ENCODE results near the gene MSL1.

GRCh38 chr17:40178660-40179059 is 56.9 kb downstream of the MSL1 start:
- TF ChIP-seq CTCF (IDR thresholded peaks at IDR 0.05; ENCODE audit: poor library complexity, severe bottlenecking) (no peak), RAD21 (conservative IDR thresholded peaks at IDR 0.05) (no peak), EZH2 (IDR thresholded peaks at IDR 0.05; ENCODE audit: borderline replicate concordance, insufficient read depth, low read length, poor library complexity, severe bottlenecking) (no peak), MXI1 (conservative IDR thresholded peaks at IDR 0.05; ENCODE audit: poor library complexity, severe bottlenecking) (no peak), TAF1 (IDR thresholded peaks at IDR 0.05; ENCODE audit: low read depth) (no peak), SMC3 (conservative IDR thresholded peaks at IDR 0.05; ENCODE audit: poor library complexity) (no peak), POLR2AphosphoS5 (IDR thresholded peaks at IDR 0.05) (no peak)
